Aorta (tissue), 5 donors: ENCODE measurements around the gene SMIM20. TPM values are rescaled to one million over a fixed set of nuclear protein-coding genes. Genes with fewer than 3 reads are reported as not detected.

Experiments used
- ATAC-seq: fragments of 200-7000 bp; cut with Tn5 transposase; one replicate; pipeline ENCODE4 v1.9.1; 2022; ENCODE audit warnings: moderate library complexity; ENCODE audit not compliant: low FRiP score
- DNase-seq, 2 donors: peaks; one replicate each; pipeline ENCODE4 v3.0.0-alpha.2; 2020
- H3K27ac ChIP-seq, 2 donors: one replicate each; pipeline ENCODE4 v1.5.1; 2013; ENCODE audit warnings: low read length in 2 of 2, mild to moderate bottlenecking in 2 of 2, moderate library complexity in 2 of 2, control low read depth in 1 of 2, inconsistent platforms in 1 of 2, low read depth in 1 of 2
- H3K27me3 ChIP-seq, 2 donors: one replicate each; pipeline ENCODE4 v1.6.1; 2013; ENCODE audit warnings: control low read depth in 1 of 2, low read length in 1 of 2, mild to moderate bottlenecking in 1 of 2, moderate library complexity in 1 of 2; ENCODE audit not compliant: insufficient read depth in 2 of 2, control insufficient read depth in 1 of 2
- H3K36me3 ChIP-seq, 2 donors: one replicate each; pipeline ENCODE4 v1.6.1; 2013; ENCODE audit warnings: control low read depth in 1 of 2, low read length in 1 of 2, mild to moderate bottlenecking in 1 of 2; ENCODE audit not compliant: insufficient read depth in 2 of 2, control insufficient read depth in 1 of 2
- H3K4me1 ChIP-seq, 2 donors: one replicate each; pipeline ENCODE4 v1.6.1; 2013; ENCODE audit warnings: low read length in 2 of 2, control low read depth in 1 of 2, mild to moderate bottlenecking in 1 of 2, moderate library complexity in 1 of 2; ENCODE audit not compliant: insufficient read depth in 2 of 2, control insufficient read depth in 1 of 2
- H3K4me3 ChIP-seq, 2 donors: one replicate each; pipeline ENCODE4 v1.5.1; 2013; ENCODE audit warnings: low read length in 2 of 2, control low read depth in 1 of 2, mild to moderate bottlenecking in 1 of 2
- H3K9me3 ChIP-seq: one replicate; pipeline ENCODE4 v1.6.1; 2013; ENCODE audit warnings: mild to moderate bottlenecking, low read length; ENCODE audit not compliant: control insufficient read depth
- WGBS, 2 donors: extraction: QIAGEN DNeasy Blood & Tissue Kit; methylation state at CpG; one replicate each; pipeline ENCODE4 v1.1.7; 2013; 5-methylcytosine and 5-hydroxymethylcytosine counted together
- intact Hi-C, 2 donors: fragments of 100-400 bp; cut with DNase I; formaldehyde crosslinking; loops; one replicate each; pipeline versions ENCODE4 v1.14.2 to v1.15.0; 2022
- polyA plus RNA-seq, 2 donors: library from polyadenylated mRNA; stranded (reverse); fragments of 200-250 nt; gene quantifications; one replicate each; pipeline ENCODE4 v1.2.3, GENCODE V29; 2013
- total RNA-seq, 2 donors: library from RNA; stranded (reverse); fragmentation: NEBNext Ultra II Directional; extraction: Animal tissue kit (Norgen Biotek cat#: 25700); gene quantifications; one replicate each; pipeline ENCODE4 v1.2.1, GENCODE V29; 2021
- donor health status: healthy with polysubstance abuse.
- donor health status: Bipolar disorder and iron deficiency.
- donor health status: DM: no; HTN: no; CAD: no.
- donor health status: DM: no; HTN: no; CAD: no.
- donor health status: DM: yes; HTN: yes; CAD: no.

The SMIM20 gene
- total and polyA plus RNA-seq, 4 donors = 18.1 to 68.0 (median 38.3) TPM

DNA sequence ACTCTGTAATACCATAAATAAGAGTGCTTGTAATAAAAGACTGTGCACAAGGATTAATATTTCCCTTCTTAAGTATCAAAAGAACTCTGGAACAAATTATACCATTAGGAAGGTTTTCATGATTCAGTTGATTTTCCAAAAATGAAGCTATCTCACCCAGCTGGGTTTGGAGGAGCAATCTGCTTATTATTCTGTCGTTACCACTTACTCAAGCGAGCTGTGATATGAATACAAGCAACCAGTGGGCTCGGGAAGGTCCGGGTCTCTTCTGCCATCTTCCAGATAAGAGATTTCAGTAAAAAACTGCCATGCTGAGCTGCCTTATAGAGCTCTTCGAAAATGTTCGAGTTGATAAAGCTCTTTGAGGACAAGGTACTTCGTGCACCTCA lies 15.3 kb downstream of the SMIM20 start:
- Histone ChIP-seq H3K36me3 (no peaks in the 10 kb centered on the region), H3K4me3 (peak overlapping the region in 1 of 2 donors; percentile 16), H3K4me1 (peaks cover 3 to 4% of the 10 kb centered on the region in 2 donors), H3K27me3 (no peaks in the 10 kb centered on the region), H3K27ac (no peak overlapping the region), H3K9me3 (no peaks in the 10 kb centered on the region)
- DNase-seq (no peak), ATAC-seq (no peak)
- WGBS, 2 donors = 72 to 74% methylated on average over 7 of the region's 7 CpGs
- intact Hi-C loops = no loop called here

DNA sequence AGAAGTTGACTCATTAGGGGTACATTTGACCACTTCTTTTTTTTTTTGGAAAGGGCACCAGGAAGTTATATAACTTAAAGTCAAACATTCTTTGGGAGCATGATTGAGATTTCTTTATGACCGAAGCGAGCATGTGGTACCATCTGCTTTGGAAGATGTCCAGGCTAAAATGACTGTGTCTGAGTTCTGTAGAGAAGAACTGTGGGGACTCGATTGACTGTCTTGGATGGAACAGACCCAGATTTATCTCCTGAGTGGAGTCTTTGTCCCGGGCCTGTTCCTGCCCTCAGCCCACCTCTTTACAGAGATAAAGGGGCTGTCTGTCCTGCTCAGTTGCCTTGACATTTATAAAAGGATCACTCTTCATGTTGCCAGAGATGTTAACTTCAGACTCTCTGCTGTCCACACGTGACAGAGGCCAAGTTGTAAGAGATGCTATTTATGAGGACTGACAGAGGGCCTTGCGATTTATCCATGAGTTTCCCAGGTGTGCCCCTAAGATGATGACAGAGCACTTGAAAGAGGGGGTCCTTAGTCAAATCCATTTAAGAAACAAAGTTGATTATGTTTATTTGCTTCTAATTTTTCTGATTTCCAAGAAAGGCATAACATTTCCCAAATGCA lies 16.8 kb downstream of the SMIM20 start:
- H3K4me1 ChIP-seq = peaks cover 3 to 4% of the 10 kb centered on the region in 2 donors
- no peak overlapping the region for H3K4me3 ChIP-seq
- intact Hi-C loops = no loop called here
- no peak overlapping the region for H3K27ac ChIP-seq
- H3K9me3 ChIP-seq = no peaks in the 10 kb centered on the region
- no peaks in the 10 kb centered on the region for H3K27me3 ChIP-seq
- no peaks in the 10 kb centered on the region for H3K36me3 ChIP-seq
- WGBS, 2 donors = 93 to 97% methylated on average over 6 of the region's 6 CpGs
- DNase-seq = no peak
- ATAC-seq = no peak

DNA sequence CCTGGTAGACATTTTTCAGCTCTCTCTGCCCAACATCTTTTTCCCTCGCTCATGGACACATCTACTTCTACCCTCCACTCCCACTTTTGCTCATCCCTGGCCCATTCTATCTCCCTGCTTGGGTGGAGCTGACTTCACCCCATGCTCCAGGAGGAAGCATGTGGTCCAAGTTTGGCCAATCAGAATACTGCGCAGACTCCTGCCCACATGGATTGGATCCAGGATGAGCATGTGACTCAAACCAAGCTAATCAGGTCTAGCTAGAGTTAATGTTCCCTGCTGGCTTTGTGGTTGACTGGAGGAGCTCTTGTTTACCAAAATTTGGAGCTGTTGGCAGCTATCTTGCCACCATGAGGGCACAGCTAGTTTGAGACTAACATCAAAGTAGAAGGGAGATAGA lies 22.7 kb downstream of the SMIM20 start:
- Histone ChIP-seq H3K27ac (no peak overlapping the region), H3K36me3 (no peaks in the 10 kb centered on the region), H3K9me3 (peaks cover 2% of the 10 kb centered on the region), H3K4me1 (no peaks in the 10 kb centered on the region), H3K27me3 (no peaks in the 10 kb centered on the region), H3K4me3 (no peak overlapping the region)
- no peak for DNase-seq
- 96 to 100% methylated on average over 2 of the region's 2 CpGs for WGBS, 2 donors
- no peak for ATAC-seq
- intact Hi-C loops = no loop called here

DNA sequence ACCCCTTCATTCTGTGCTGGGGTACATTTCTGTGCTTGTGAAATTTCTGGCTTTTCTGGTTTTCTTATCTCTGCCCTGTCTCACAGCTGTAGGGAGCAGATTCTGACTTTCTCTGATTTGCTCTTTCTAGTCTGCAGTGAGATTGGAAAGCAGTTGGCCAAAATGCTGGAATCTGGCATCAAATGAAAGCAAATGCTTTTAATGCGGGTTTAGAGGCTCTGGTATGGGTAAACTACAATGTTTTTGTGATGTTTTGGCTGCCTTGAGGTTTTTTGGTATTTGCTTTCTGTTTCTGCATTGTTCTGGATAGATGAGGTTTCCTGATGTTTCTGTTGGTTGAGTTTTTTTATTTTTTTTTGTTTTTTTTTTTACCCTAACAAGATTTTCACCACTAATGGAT lies 23.8 kb downstream of the SMIM20 start:
- Histone ChIP-seq H3K4me1 (no peaks in the 10 kb centered on the region), H3K4me3 (no peak overlapping the region), H3K27ac (no peak overlapping the region), H3K9me3 (peaks cover 2% of the 10 kb centered on the region), H3K36me3 (no peaks in the 10 kb centered on the region), H3K27me3 (no peaks in the 10 kb centered on the region)
- DNase-seq (no peak), ATAC-seq (no peak)
- intact Hi-C loops = no loop called here
- WGBS, 2 donors = 26 to 38% methylated on average over 1 of the region's 1 CpG

DNA sequence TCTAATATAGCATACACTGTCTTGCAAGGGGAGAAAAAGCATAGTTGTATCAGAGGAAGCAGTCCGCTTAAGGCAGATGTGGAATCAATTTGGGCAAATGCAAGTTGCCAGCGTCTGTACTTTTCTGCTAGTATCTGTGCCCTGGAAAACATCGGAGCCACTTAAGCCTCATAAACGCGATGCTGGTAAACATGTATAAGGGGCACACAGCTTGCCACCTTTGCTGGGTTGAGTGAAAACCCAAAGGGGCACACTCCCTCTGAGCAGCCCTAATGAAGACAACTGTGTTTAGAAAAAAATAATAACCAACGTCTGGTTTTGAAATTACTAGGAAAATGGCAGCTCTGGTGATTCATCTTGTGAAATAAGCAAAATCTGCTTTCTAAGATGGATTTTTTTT lies 24.3 kb downstream of the SMIM20 start:
- peaks cover 2% of the 10 kb centered on the region for H3K9me3 ChIP-seq

DNA sequence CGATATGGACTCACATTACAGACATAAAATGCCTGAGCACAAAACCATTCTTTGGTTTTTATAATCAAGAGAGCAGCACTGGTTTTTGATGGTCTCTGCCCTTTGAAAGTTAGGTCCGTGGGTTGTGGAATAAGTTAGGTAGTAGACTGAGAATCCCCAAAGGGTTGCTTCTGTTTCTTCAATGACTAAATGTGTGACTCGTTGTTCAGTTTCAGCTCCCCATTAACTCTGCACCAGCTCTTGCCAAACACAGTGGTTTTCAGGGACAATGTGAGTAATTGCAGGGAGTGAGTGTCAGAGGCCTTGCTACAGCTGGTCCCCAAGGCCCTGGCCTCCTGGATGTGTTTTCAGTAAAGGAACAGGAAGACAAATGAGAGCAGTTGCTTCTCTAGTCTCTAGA lies 24.8 kb downstream of the SMIM20 start:
- Histone ChIP-seq H3K36me3 (no peaks in the 10 kb centered on the region), H3K27ac (no peak overlapping the region), H3K9me3 (peaks cover 2% of the 10 kb centered on the region), H3K27me3 (no peaks in the 10 kb centered on the region), H3K4me1 (no peaks in the 10 kb centered on the region), H3K4me3 (no peak overlapping the region)
- intact Hi-C loops = no loop called here
- DNase-seq = no peak
- no peak for ATAC-seq
- 57 to 60% methylated on average over 3 of the region's 3 CpGs for WGBS, 2 donors

More for the DNA sequence above, 24.3 kb downstream of the SMIM20 start:
- H3K4me1 ChIP-seq = no peaks in the 10 kb centered on the region
- 71 to 77% methylated on average over 6 of the region's 6 CpGs for WGBS, 2 donors
- H3K36me3 ChIP-seq = no peaks in the 10 kb centered on the region
- no peak for ATAC-seq
- no peaks in the 10 kb centered on the region for H3K27me3 ChIP-seq
- intact Hi-C loops = no loop called here
- H3K27ac ChIP-seq = no peak overlapping the region
- no peak for DNase-seq
- H3K4me3 ChIP-seq = no peak overlapping the region

DNA sequence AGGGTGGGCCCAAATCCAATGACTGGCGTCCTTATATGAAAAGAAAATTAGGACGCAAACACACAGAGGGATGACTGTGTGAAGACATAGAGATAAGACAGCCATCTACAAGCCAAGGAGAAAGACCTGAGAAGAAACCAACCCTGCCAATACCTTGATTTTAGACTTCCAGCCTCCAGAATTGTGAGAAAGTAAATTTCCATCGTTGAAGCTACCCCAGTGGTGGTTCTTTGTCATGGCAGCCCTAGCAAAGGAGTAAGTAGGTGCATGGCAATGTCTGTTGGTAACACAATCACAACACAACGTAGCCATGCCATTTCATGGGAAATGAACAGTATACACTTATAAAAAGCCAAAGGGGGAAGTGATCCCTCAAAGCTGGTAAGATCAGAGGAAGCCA lies 25.3 kb downstream of the SMIM20 start:
- ATAC-seq = no peak

DNA sequence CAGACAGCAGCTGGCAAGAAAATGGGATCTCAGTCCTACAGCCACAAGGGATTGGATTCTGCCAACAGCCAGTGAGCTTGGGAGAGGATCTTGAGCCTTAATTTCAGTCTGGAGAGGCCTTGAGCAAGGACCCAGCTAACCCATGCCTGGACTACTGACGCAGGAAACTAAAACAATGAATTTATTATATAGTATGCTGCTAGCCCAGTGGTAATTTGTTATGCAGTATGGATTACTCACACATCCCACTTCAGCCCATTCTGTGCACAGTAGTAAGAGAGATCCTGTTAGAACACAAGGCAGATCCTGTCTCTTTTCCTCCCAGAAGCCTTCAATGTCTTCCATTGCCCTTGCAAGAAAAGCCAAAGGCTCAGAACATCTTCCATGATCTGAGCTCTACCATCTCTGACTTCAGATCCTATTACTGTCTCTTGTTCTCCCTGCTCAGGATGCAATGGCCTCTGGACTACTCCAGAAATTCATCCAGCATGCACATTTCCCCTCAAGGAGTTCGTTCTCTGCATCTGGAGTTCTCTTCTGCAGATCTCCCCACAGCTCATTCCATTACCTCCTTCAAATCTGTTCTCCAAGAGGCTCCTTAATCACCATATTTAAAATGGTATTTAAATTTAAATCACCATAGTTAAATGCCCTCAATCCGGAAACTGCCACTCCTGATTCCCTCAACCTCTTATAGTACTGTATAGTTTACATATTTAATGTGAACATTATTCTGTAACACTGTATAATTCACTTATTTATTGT lies 27.6 kb downstream of the SMIM20 start:
- intact Hi-C loops = no loop called here
- Histone ChIP-seq H3K9me3 (peaks cover 1% of the 10 kb centered on the region), H3K27ac (no peak overlapping the region), H3K4me1 (no peaks in the 10 kb centered on the region), H3K27me3 (no peaks in the 10 kb centered on the region), H3K36me3 (no peaks in the 10 kb centered on the region), H3K4me3 (no peak overlapping the region)
- WGBS, 2 donors = 94 to 96% methylated on average over 3 of the region's 3 CpGs
- ATAC-seq = no peak
- DNase-seq = no peak

More for the DNA sequence above, 25.3 kb downstream of the SMIM20 start:
- Histone ChIP-seq H3K36me3 (no peaks in the 10 kb centered on the region), H3K4me3 (no peak overlapping the region), H3K9me3 (peaks cover 2% of the 10 kb centered on the region), H3K27me3 (no peaks in the 10 kb centered on the region), H3K27ac (no peak overlapping the region), H3K4me1 (no peaks in the 10 kb centered on the region)
- WGBS, 2 donors = 87 to 93% methylated on average over 4 of the region's 4 CpGs
- no peak for DNase-seq
- intact Hi-C loops = no loop called here

DNA sequence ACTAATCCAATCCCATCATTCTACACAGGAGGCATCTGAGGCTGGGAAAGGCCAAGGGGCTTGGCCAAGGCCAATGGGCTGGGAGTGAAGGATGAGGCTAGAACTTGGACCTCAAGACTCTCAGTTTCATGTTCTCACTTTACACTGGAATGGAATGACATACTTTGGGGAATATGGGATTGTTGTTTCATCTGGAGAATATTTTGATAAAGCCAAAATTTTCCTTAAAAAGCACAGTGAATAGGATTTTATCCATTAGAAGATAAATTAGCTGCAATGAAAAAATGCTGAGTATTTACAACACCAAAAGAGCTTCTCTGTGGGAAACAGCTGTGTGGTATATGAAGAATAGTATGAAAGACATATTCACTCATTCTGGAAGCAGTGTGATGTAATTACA lies 29.3 kb downstream of the SMIM20 start:
- Histone ChIP-seq H3K4me3 (no peak overlapping the region), H3K27me3 (no peaks in the 10 kb centered on the region), H3K27ac (no peak overlapping the region), H3K36me3 (no peaks in the 10 kb centered on the region), H3K9me3 (peaks cover 1% of the 10 kb centered on the region), H3K4me1 (no peaks in the 10 kb centered on the region)
- intact Hi-C loops = no loop called here
- ATAC-seq (peak; percentile 42), DNase-seq (no peak)
